K562 (cell line): ENCODE results near the gene ZCCHC14. TPM values are rescaled to one million over a fixed set of nuclear protein-coding genes. Genes with fewer than 3 reads are reported as not detected.
"Not testable (repeated sequence)": the region's sequence is repeated elsewhere in the genome, so short reads cannot be mapped to it uniquely, and the experiment has no call there.

Experiments used
- ATAC-seq: fragments of 200-7000 bp; cut with Tn5 transposase; 3 replicates; pipeline ENCODE4 v1.9.1; 2020; ENCODE audit warnings: moderate library complexity
- BruUV-seq: library from RNA; stranded (reverse); fragments of 400-500 nt; replicated peaks from 2 replicates; lab custom pipeline; 2021; lab: Mats Ljungman, UMichigan
- CTCF ChIA-PET: fragments of 300-600 bp; formaldehyde crosslinking; extraction: SDS; loops from one replicate; lab custom pipeline; 2021; ENCODE audit warnings: low intra/inter-chr PET ratio; lab: Yijun Ruan, JAX
- POLR2A ChIA-PET: fragments of 300-600, 350-650 bp; sonication (Branson Sonifier 250); formaldehyde crosslinking; extraction: SDS; loops from one replicate; lab custom pipeline; 2021; ENCODE audit warnings: antibody characterized with exemption, inconsistent platforms; lab: Yijun Ruan, JAX
- DNase-seq, 4 experiments: peaks; one replicate each; pipeline versions ENCODE4 v3.0.0 to v3.0.0-alpha.2; 2011 to 2018; ENCODE audit warnings: low spot score in 3 of 4, mixed read lengths in 3 of 4; ENCODE audit errors: extremely low read depth in 1 of 4
- FAIRE-seq: peaks from 2 replicates; lab custom pipeline; 2011; peaks lifted over from hg19 to GRCh38; lab: Jason Lieb, UNC
- H2AFZ ChIP-seq: 2 replicates; pipeline ENCODE4 v1.6.0; 2011; ENCODE audit warnings: low read depth, low read length, control low read depth, inconsistent platforms
- H3K27ac ChIP-seq: fragments of 200-600 bp; 3 replicates; pipeline ENCODE4 v1.8.0; 2011; ENCODE audit warnings: low read depth, mild to moderate bottlenecking, control low read depth, inconsistent platforms, low read length, moderate library complexity, mixed read lengths; ENCODE audit errors: extremely low read depth
- H3K27me3 ChIP-seq, 2 experiments: fragments of 300-600 bp in 1 of 2; 2 replicates in 1 of 2; 3 replicates in 1 of 2; pipeline versions ENCODE4 v1.6.0 to v1.8.0; 2011; ENCODE audit warnings: inconsistent platforms in 2 of 2, low read length in 2 of 2, mild to moderate bottlenecking in 1 of 2, mixed read lengths in 1 of 2, moderate library complexity in 1 of 2; ENCODE audit not compliant: control insufficient read depth in 2 of 2, insufficient read depth in 2 of 2
- H3K36me3 ChIP-seq: fragments of 300-600 bp; 3 replicates; pipeline ENCODE4 v1.8.0; 2011; ENCODE audit warnings: mild to moderate bottlenecking, low read length, inconsistent platforms; ENCODE audit not compliant: control insufficient read depth, insufficient read depth
- H3K4me1 ChIP-seq, 2 experiments: fragments of 200-600 bp in 1 of 2; replicated peaks in 1 of 2; 2 replicates in 1 of 2; 3 replicates in 1 of 2; pipeline versions ENCODE4 v1.5.1 to v1.8.0; 2011; ENCODE audit warnings: inconsistent platforms in 2 of 2, low read length in 2 of 2, mild to moderate bottlenecking in 1 of 2, mixed read lengths in 1 of 2, moderate library complexity in 1 of 2; ENCODE audit not compliant: control insufficient read depth in 2 of 2, insufficient read depth in 2 of 2
- H3K4me2 ChIP-seq: 2 replicates; pipeline ENCODE4 v1.6.1; 2011; ENCODE audit warnings: low read length, control low read depth, inconsistent platforms, mixed read lengths; ENCODE audit not compliant: insufficient read depth
- H3K4me3 ChIP-seq: fragments of 200-600 bp; sonication (generic), shearing (Covaris generic); 2 replicates; pipeline ENCODE4 v1.5.1; 2016; ENCODE audit warnings: control low read depth, inconsistent platforms
- H3K79me2 ChIP-seq: fragments of 200-600 bp; 3 replicates; pipeline ENCODE4 v1.8.0; 2011; ENCODE audit warnings: low read length, inconsistent platforms; ENCODE audit not compliant: control insufficient read depth, insufficient read depth
- H3K9ac ChIP-seq, 2 experiments: 2 replicates each; pipeline versions ENCODE4 v1.6.0 to v1.6.1; 2011; ENCODE audit warnings: low read depth in 2 of 2, low read length in 2 of 2, control low read depth in 1 of 2, inconsistent platforms in 1 of 2, mild to moderate bottlenecking in 1 of 2, mixed read lengths in 1 of 2; ENCODE audit not compliant: insufficient read depth in 1 of 2
- H3K9me1 ChIP-seq: one replicate; pipeline ENCODE4 v1.6.0; 2011; ENCODE audit warnings: inconsistent platforms, mild to moderate bottlenecking, low read length, moderate library complexity; ENCODE audit not compliant: control insufficient read depth, insufficient read depth
- H3K9me3 ChIP-seq: replicated peaks from 2 replicates; pipeline ENCODE4 v1.5.1; 2011; ENCODE audit warnings: low read depth, low read length, inconsistent platforms; ENCODE audit not compliant: control insufficient read depth, insufficient read depth
- H4K20me1 ChIP-seq: replicated peaks from 2 replicates; pipeline ENCODE4 v1.6.1; 2011; ENCODE audit warnings: low read length, inconsistent platforms, mixed read lengths; ENCODE audit not compliant: control insufficient read depth, insufficient read depth
- EHMT2 ChIP-seq: fragments of 450-650 bp; IDR thresholded peaks from 2 replicates; pipeline ENCODE4 v1.6.1; 2018; ENCODE audit warnings: antibody characterized with exemption
- RNF219 ChIP-seq: fragments of 250-450 bp; sonication (Bioruptor Pico); IDR thresholded peaks from 2 replicates; pipeline ENCODE4 v1.5.0; 2022; ENCODE audit warnings: mild to moderate bottlenecking
- ZNF212 ChIP-seq: fragments of 450-650 bp; formaldehyde crosslinking; IDR thresholded peaks from 2 replicates; pipeline ENCODE4 v1.4.0; 2020; ENCODE audit warnings: mild to moderate bottlenecking
- ZNF408 ChIP-seq: fragments of 250-450 bp; sonication (Bioruptor Pico); IDR thresholded peaks from 2 replicates; pipeline ENCODE4 v1.4.0; 2020; ENCODE audit warnings: low read depth, mild to moderate bottlenecking, moderate library complexity
- WGBS: fragments of 100-300 bp; shearing (Covaris generic); methylation state at CpG from one replicate; pipeline ENCODE4 v1.1.6; 2016; ENCODE audit warnings: low coverage, mixed read lengths; ENCODE audit not compliant: insufficient coverage; ENCODE audit errors: missing lambda C conversion rate; 5-methylcytosine and 5-hydroxymethylcytosine counted together
- in situ Hi-C: fragments of 300-500 bp; cut with MboI; formaldehyde crosslinking; loops from 4 replicates; pipeline ENCODE4 v1.15.0; 2018; ENCODE audit warnings: inconsistent platforms, mixed read lengths
- intact Hi-C: fragments of 100-400 bp; cut with micrococcal nuclease; formaldehyde crosslinking; loops from 2 replicates; pipeline ENCODE4 v1.14.2; 2022
- polyA plus RNA-seq, 8 experiments: library from polyadenylated mRNA; depleted of rRNA in 4 of 8; stranded (reverse) in 5 of 8; unstranded in 3 of 8; fragments of >200 nt; fragmentation: Nextera tagmentation in 2 of 8; fragmentation: Illumina TruSeq in 1 of 8; extraction: Ambion mirVana in 2 of 8; extraction: Trizol in 1 of 8; gene quantifications; 2 replicates each; pipeline versions ENCODE4 v1.2.1 to v1.2.3, GENCODE V29; 2011 to 2014; ENCODE audit warnings: inconsistent platforms in 1 of 8, missing spikeins in 1 of 8
- total RNA-seq, 7 experiments: library from RNA; depleted of rRNA in 6 of 7; stranded (reverse); fragments of >200 nt in 6 of 7; fragmentation: Illumina TruSeq in 2 of 7; extraction: Trizol in 2 of 7; gene quantifications; 2 replicates each; pipeline versions ENCODE4 v1.2.1 to v1.2.3, GENCODE V29; 2011 to 2021; ENCODE audit warnings: low replicate concordance in 1 of 7

ZCCHC14 gene
- total and polyA plus RNA-seq, 9 of the 15 experiments (the other 6 are each of a cell fraction or from before 2014, with no cell fraction given) = 1.5 to 12.4 (median 2.9) TPM

GRCh38 chr16:87477209-87477981, 15.4 kb downstream of the ZCCHC14 start:
- POLR2A ChIA-PET, H3K27me3 ChIP-seq, FAIRE-seq, CTCF ChIA-PET, in situ Hi-C loops, H4K20me1 ChIP-seq, BruUV-seq, intact Hi-C loops, H3K9me1 ChIP-seq, H3K9me3 ChIP-seq, H3K4me1 ChIP-seq, H2AFZ ChIP-seq, H3K4me2 ChIP-seq, H3K27ac ChIP-seq, H3K9ac ChIP-seq, ATAC-seq, H3K79me2 ChIP-seq, H3K36me3 ChIP-seq, DNase-seq, H3K4me3 ChIP-seq: not testable (repeated sequence)
- 77% methylated on average over 17 of the region's 30 CpGs for WGBS

- peaks cover 8 to 14% of the 10 kb centered on the region in 2 experiments; a peak in 4 of 5 replicates for H3K4me1 ChIP-seq
- WGBS = 71% methylated on average over 6 of the region's 7 CpGs
- ATAC-seq = 0 out of 3 replicates have a peak, but pooled peaks have one; percentile 31
- H3K79me2 ChIP-seq = peaks cover 17% of the 10 kb centered on the region; the same call in 2 of the 3 replicates
- CTCF ChIA-PET = no interaction called here
- peak overlapping the region in 1 of 2 experiments; percentile 77; a peak in 2 of 4 replicates for H3K9ac ChIP-seq
- no peaks in the 10 kb centered on the region for H3K36me3 ChIP-seq
- no peak overlapping the region for H3K4me3 ChIP-seq
- TF ChIP-seq EHMT2 (no peak), ZNF212 (CRISPR knock-in tag) (no peak), RNF219 (CRISPR knock-in tag) (no peak), ZNF408 (CRISPR knock-in tag) (no peak)
- TF ChIP-seq, all 486 proteins: peak for 0
- Histone ChIP-seq H4K20me1 (peaks cover 5% of the 10 kb centered on the region; the same call in 1 of the 2 replicates), H2AFZ (no peak overlapping the region), H3K27ac (no peak overlapping the region), H3K27me3 (no peaks in the 10 kb centered on the region), H3K9me3 (no peaks in the 10 kb centered on the region), H3K4me2 (no peak overlapping the region), H3K9me1 (no peaks in the 10 kb centered on the region)
- FAIRE-seq = no peak
- DNase-seq = no peak
- in situ Hi-C loops (no loop called here), intact Hi-C loops (no loop called here)
- no TSS peak for BruUV-seq
- POLR2A ChIA-PET = interaction anchor here (0.7 to 2.7 kb wide), 3 partner anchors 8 to 15 kb away, joined by 3 to 7 read pairs (median 3); no protein-coding TSS in a partner anchor
Measured at GRCh38 chr16:87474566-87474996, 18.2 kb downstream of the ZCCHC14 start.
